Osteoblast (primary cell): ENCODE results near the gene IGLL5. TPM values are rescaled to one million over a fixed set of nuclear protein-coding genes. Genes with fewer than 3 reads are reported as not detected.

Experiments
- DNase-seq: peaks from one replicate; pipeline ENCODE4 v3.0.0; 2011; ENCODE audit warnings: low spot score, mixed read lengths; ENCODE audit not compliant: insufficient read length; ENCODE audit errors: missing footprints
- H2AFZ ChIP-seq: 2 replicates; pipeline ENCODE4 v1.6.0; 2011; ENCODE audit warnings: mild to moderate bottlenecking, low read length
- H3K27ac ChIP-seq: 2 replicates; pipeline ENCODE4 v1.5.1; 2011; ENCODE audit warnings: mild to moderate bottlenecking, low read depth, low read length, moderate library complexity
- H3K27me3 ChIP-seq: 2 replicates; pipeline ENCODE4 v1.6.0; 2012; ENCODE audit warnings: mild to moderate bottlenecking, control low read depth, inconsistent platforms, low read length, moderate library complexity; ENCODE audit not compliant: insufficient read depth
- H3K36me3 ChIP-seq: 2 replicates; pipeline ENCODE4 v1.5.1; 2011; ENCODE audit warnings: mild to moderate bottlenecking, low read length, control low read depth, moderate library complexity; ENCODE audit not compliant: insufficient read depth
- H3K4me1 ChIP-seq: 2 replicates; pipeline ENCODE4 v1.5.1; 2011; ENCODE audit warnings: mild to moderate bottlenecking, low read length, control low read depth, moderate library complexity; ENCODE audit not compliant: insufficient read depth
- H3K4me2 ChIP-seq: 2 replicates; pipeline ENCODE4 v1.6.0; 2011; ENCODE audit warnings: mild to moderate bottlenecking, low read length; ENCODE audit not compliant: insufficient read depth
- H3K4me3 ChIP-seq: fragments of 200-600 bp; sonication (generic); 3 replicates; pipeline ENCODE4 v1.5.1; 2012; ENCODE audit warnings: mild to moderate bottlenecking, low read length, inconsistent platforms; ENCODE audit not compliant: insufficient read depth
- H3K79me2 ChIP-seq: 2 replicates; pipeline ENCODE4 v1.6.0; 2012; ENCODE audit warnings: mild to moderate bottlenecking, low read length, control low read depth, inconsistent platforms; ENCODE audit not compliant: insufficient read depth
- H3K9me3 ChIP-seq: 2 replicates; pipeline ENCODE4 v1.5.1; 2011; ENCODE audit warnings: low read depth, low read length, control low read depth
- H4K20me1 ChIP-seq: 2 replicates; pipeline ENCODE4 v1.6.0; 2012; ENCODE audit warnings: mild to moderate bottlenecking, low read length, control low read depth; ENCODE audit not compliant: insufficient read depth
- CTCF ChIP-seq: IDR thresholded peaks from 2 replicates; pipeline ENCODE4 v1.5.1; 2011; ENCODE audit warnings: mild to moderate bottlenecking, low read depth, low read length, moderate library complexity; ENCODE audit errors: extremely low read depth
- total RNA-seq: library from RNA; depleted of rRNA; stranded (reverse); fragments of >200 nt; gene quantifications from 2 replicates; pipeline ENCODE4 v1.2.3, GENCODE V29; 2012

Gene IGLL5
- total RNA-seq, 1 donor = not detected

- H3K4me3 ChIP-seq = no peak overlapping the region
- H3K4me1 ChIP-seq = no peaks in the 10 kb centered on the region
- no peak for TF ChIP-seq CTCF
- DNase-seq = no peak
- H3K36me3 ChIP-seq = no peaks in the 10 kb centered on the region
- no peaks in the 10 kb centered on the region for H4K20me1 ChIP-seq
- H3K27ac ChIP-seq = no peak overlapping the region
- H2AFZ ChIP-seq = no peak overlapping the region
- no peak overlapping the region for H3K4me2 ChIP-seq
- H3K79me2 ChIP-seq = no peaks in the 10 kb centered on the region
- H3K9me3 ChIP-seq = no peaks in the 10 kb centered on the region
- peaks cover 5% of the 10 kb centered on the region for H3K27me3 ChIP-seq
Measured at GRCh38 chr22:22912135-22912987, 24.7 kb downstream of the IGLL5 start.

GRCh38 chr22:22912988-22913253, 25.3 kb downstream of the IGLL5 start:
- H3K9me3 ChIP-seq = no peaks in the 10 kb centered on the region
- no peaks in the 10 kb centered on the region for H3K36me3 ChIP-seq
- no peak for TF ChIP-seq CTCF
- H3K79me2 ChIP-seq = no peaks in the 10 kb centered on the region
- no peak overlapping the region for H3K4me3 ChIP-seq
- H3K4me2 ChIP-seq = no peak overlapping the region
- peaks cover 4% of the 10 kb centered on the region for H3K27me3 ChIP-seq
- H3K4me1 ChIP-seq = no peaks in the 10 kb centered on the region
- no peak for DNase-seq
- no peaks in the 10 kb centered on the region for H4K20me1 ChIP-seq
- no peak overlapping the region for H2AFZ ChIP-seq
- H3K27ac ChIP-seq = no peak overlapping the region

- H3K9me3 ChIP-seq = no peaks in the 10 kb centered on the region
- no peak overlapping the region for H3K4me3 ChIP-seq
- no peak for DNase-seq
- H2AFZ ChIP-seq = no peak overlapping the region
- no peaks in the 10 kb centered on the region for H3K36me3 ChIP-seq
- no peaks in the 10 kb centered on the region for H4K20me1 ChIP-seq
- TF ChIP-seq CTCF = no peak
- H3K4me1 ChIP-seq = no peaks in the 10 kb centered on the region
- H3K79me2 ChIP-seq = no peaks in the 10 kb centered on the region
- H3K27me3 ChIP-seq = peaks cover 1% of the 10 kb centered on the region
- H3K4me2 ChIP-seq = no peak overlapping the region
- H3K27ac ChIP-seq = no peak overlapping the region
Measured at GRCh38 chr22:22913989-22914388, 26.4 kb downstream of the IGLL5 start.

GRCh38 chr22:22914726-22915669, 27.4 kb downstream of the IGLL5 start:
- no peak for TF ChIP-seq CTCF
- Histone ChIP-seq H3K4me2 (no peak overlapping the region), H3K4me3 (no peak overlapping the region), H2AFZ (no peak overlapping the region), H3K27me3 (no peaks in the 10 kb centered on the region), H3K9me3 (no peaks in the 10 kb centered on the region), H4K20me1 (no peaks in the 10 kb centered on the region), H3K36me3 (no peaks in the 10 kb centered on the region), H3K27ac (no peak overlapping the region), H3K4me1 (no peaks in the 10 kb centered on the region), H3K79me2 (no peaks in the 10 kb centered on the region)
- DNase-seq = no peak
